ENCODE data around the gene HOXD3. TPM values are rescaled to one million over a fixed set of nuclear protein-coding genes. Genes with fewer than 3 reads are reported as not detected.
A peak's percentile ranks its signal among the peaks of the same experiment; 100 is the strongest.

HOXD3 gene
- total RNA-seq, 2 experiments from 2014 or later = not detected

- intact Hi-C loops (cut with micrococcal nuclease; ENCODE audit: unreplicated experiment) = no loop called here
- no peaks in the 10 kb centered on the region for H3K9me3 ChIP-seq (ENCODE audit: low read length)
- H3K4me1 ChIP-seq (ENCODE audit: insufficient read depth, low read length, poor library complexity, severe bottlenecking) = no peaks in the 10 kb centered on the region
- POLR2A ChIA-PET = interaction anchor here (0.6 kb wide), 3 partner anchors 129 to 803 kb away, joined by 3 read pairs; no protein-coding TSS in a partner anchor
- H3K9me2 ChIP-seq (ENCODE audit: insufficient read depth, low read length) = no peaks in the 10 kb centered on the region
- no peak overlapping the region for H2AFZ ChIP-seq (ENCODE audit: low read length)
- CTCF ChIA-PET (ENCODE audit: unreplicated experiment) = no interaction called here
- no TSS peak for BruUV-seq (replicated peaks)
- TF ChIP-seq CTCF (conservative IDR thresholded peaks at IDR 0.05; ENCODE audit: low read length) (no peak), EZH2phosphoT487 (IDR thresholded peaks at IDR 0.05; ENCODE audit: borderline replicate concordance, low read depth, low read length) (no peak)
- no peaks in the 10 kb centered on the region for H3K36me3 ChIP-seq (ENCODE audit: insufficient read depth, low read length)
- H3K4me3 ChIP-seq (ENCODE audit: low read depth, low read length, poor library complexity, severe bottlenecking) = no peak overlapping the region
- no peaks in the 10 kb centered on the region for H4K20me1 ChIP-seq (ENCODE audit: insufficient read depth, low read length)
- H3K4me2 ChIP-seq (ENCODE audit: low read length) = no peak overlapping the region
- no peak overlapping the region for H3K27ac ChIP-seq (ENCODE audit: low read depth, low read length, poor library complexity, severe bottlenecking)
- DNase-seq (ENCODE audit: low spot score) = no peak
- no peaks in the 10 kb centered on the region for H3K79me2 ChIP-seq (ENCODE audit: insufficient read depth, low read depth, low read length)
These were observed 46.4 kb upstream of the HOXD3 start for GRCh38 chr2:176110415-176111308.

GRCh38 chr2:176111309-176111663 lies 45.8 kb upstream of the HOXD3 start:
- no peaks in the 10 kb centered on the region for H3K9me2 ChIP-seq (ENCODE audit: insufficient read depth, low read length)
- no peak overlapping the region for H2AFZ ChIP-seq (ENCODE audit: low read length)
- ChIA-PET CTCF (ENCODE audit: unreplicated experiment) (no interaction called here), POLR2A (interaction anchor here (0.6 kb wide), 1 partner anchor 128 kb away, joined by 3 read pairs; no protein-coding TSS in a partner anchor)
- no TSS peak for BruUV-seq (replicated peaks)
- no peaks in the 10 kb centered on the region for H4K20me1 ChIP-seq (ENCODE audit: insufficient read depth, low read length)
- no peak overlapping the region for H3K4me3 ChIP-seq (ENCODE audit: low read depth, low read length, poor library complexity, severe bottlenecking)
- H3K4me2 ChIP-seq (ENCODE audit: low read length) = no peak overlapping the region
- H3K79me2 ChIP-seq (ENCODE audit: insufficient read depth, low read depth, low read length) = no peaks in the 10 kb centered on the region
- no peak overlapping the region for H3K27ac ChIP-seq (ENCODE audit: low read depth, low read length, poor library complexity, severe bottlenecking)
- no peaks in the 10 kb centered on the region for H3K4me1 ChIP-seq (ENCODE audit: insufficient read depth, low read length, poor library complexity, severe bottlenecking)
- H3K36me3 ChIP-seq (ENCODE audit: insufficient read depth, low read length) = no peaks in the 10 kb centered on the region
- H3K9me3 ChIP-seq (ENCODE audit: low read length) = no peaks in the 10 kb centered on the region
- intact Hi-C loops (cut with micrococcal nuclease; ENCODE audit: unreplicated experiment) = no loop called here
- DNase-seq (ENCODE audit: low spot score) = peak; percentile 36
- TF ChIP-seq EZH2phosphoT487 (IDR thresholded peaks at IDR 0.05; ENCODE audit: borderline replicate concordance, low read depth, low read length) (no peak), CTCF (conservative IDR thresholded peaks at IDR 0.05; ENCODE audit: low read length) (peak; percentile 79)

DNA sequence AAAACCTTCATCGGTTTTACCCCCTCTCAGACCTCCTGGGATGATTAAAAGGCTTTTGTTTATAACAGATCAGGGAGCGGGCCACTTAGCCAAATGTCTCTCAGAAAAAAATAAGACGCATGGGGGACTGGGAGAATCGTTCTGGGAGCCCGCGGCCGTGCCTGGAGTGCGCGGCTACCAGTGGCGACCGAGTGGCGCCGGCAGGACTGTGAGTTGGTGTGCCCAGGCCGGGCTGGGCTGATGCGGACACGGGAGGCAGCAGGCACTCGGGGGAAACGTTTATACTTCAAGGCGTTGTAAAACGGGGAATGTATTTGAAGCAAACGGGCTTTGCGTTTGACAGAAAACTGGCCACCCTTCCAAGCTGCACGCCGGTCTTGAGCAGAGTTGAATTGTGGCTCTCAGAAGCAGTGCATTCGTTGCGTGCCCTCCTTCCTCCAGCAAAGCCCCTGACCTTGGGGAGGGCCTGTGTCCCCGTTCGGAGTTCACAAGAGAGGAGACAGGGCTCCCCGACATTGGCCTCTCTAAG lies 45.2 kb upstream of the HOXD3 start:
- no peaks in the 10 kb centered on the region for H3K79me2 ChIP-seq (ENCODE audit: insufficient read depth, low read depth, low read length)
- no TSS peak for BruUV-seq (replicated peaks)
- ChIA-PET CTCF (ENCODE audit: unreplicated experiment) (no interaction called here), POLR2A (no interaction called here)
- H3K4me3 ChIP-seq (ENCODE audit: low read depth, low read length, poor library complexity, severe bottlenecking) = no peak overlapping the region
- H3K9me2 ChIP-seq (ENCODE audit: insufficient read depth, low read length) = no peaks in the 10 kb centered on the region
- TF ChIP-seq EZH2phosphoT487 (IDR thresholded peaks at IDR 0.05; ENCODE audit: borderline replicate concordance, low read depth, low read length) = no peak
- TF ChIP-seq CTCF (conservative IDR thresholded peaks at IDR 0.05; ENCODE audit: low read length) = no peak
- no peaks in the 10 kb centered on the region for H4K20me1 ChIP-seq (ENCODE audit: insufficient read depth, low read length)
- no peak overlapping the region for H3K4me2 ChIP-seq (ENCODE audit: low read length)
- H3K9me3 ChIP-seq (ENCODE audit: low read length) = no peaks in the 10 kb centered on the region
- no peak for DNase-seq (ENCODE audit: low spot score)
- no peak overlapping the region for H3K27ac ChIP-seq (ENCODE audit: low read depth, low read length, poor library complexity, severe bottlenecking)
- H3K4me1 ChIP-seq (ENCODE audit: insufficient read depth, low read length, poor library complexity, severe bottlenecking) = no peaks in the 10 kb centered on the region
- no peaks in the 10 kb centered on the region for H3K36me3 ChIP-seq (ENCODE audit: insufficient read depth, low read length)
- no peak overlapping the region for H2AFZ ChIP-seq (ENCODE audit: low read length)
- intact Hi-C loops (cut with micrococcal nuclease; ENCODE audit: unreplicated experiment) = no loop called here

Data from OCI-LY7 (cell line).